Type B pancreatic cell (in vitro differentiated cells): ENCODE data around the gene HVCN1. TPM values are rescaled to one million over a fixed set of nuclear protein-coding genes. Genes with fewer than 3 reads are reported as not detected.

ENCODE experiments used
- DNase-seq: peaks from one replicate; pipeline ENCODE4 v3.0.0; 2021; ENCODE audit warnings: mixed read lengths; ENCODE audit not compliant: unreplicated experiment; ENCODE audit errors: extremely low spot score
- H3K27ac Mint-ChIP-seq: 2 replicates; pipeline ENCODE4 v1.8.0; 2021; ENCODE audit warnings: mild to moderate bottlenecking, mixed read lengths
- H3K27me3 Mint-ChIP-seq: 2 replicates; pipeline ENCODE4 v1.8.0; 2021; ENCODE audit warnings: mixed read lengths
- H3K36me3 Mint-ChIP-seq: 2 replicates; pipeline ENCODE4 v1.8.0; 2021; ENCODE audit warnings: mixed read lengths
- H3K4me1 Mint-ChIP-seq: one replicate; pipeline ENCODE4 v1.8.0; 2021; ENCODE audit warnings: mixed read lengths; ENCODE audit not compliant: unreplicated experiment
- H3K4me3 Mint-ChIP-seq: 2 replicates; pipeline ENCODE4 v1.8.0; 2021; ENCODE audit warnings: mild to moderate bottlenecking, mixed read lengths
- H3K9me3 Mint-ChIP-seq: 2 replicates; pipeline ENCODE4 v1.8.0; 2021; ENCODE audit warnings: mixed read lengths
- CTCF ChIP-seq: fragments of 200-600 bp; sonication (generic); conservative IDR thresholded peaks from 2 replicates; pipeline ENCODE4 v1.5.0; 2021; ENCODE audit warnings: antibody characterized with exemption, mild to moderate bottlenecking
- total RNA-seq: library from RNA; stranded (reverse); gene quantifications from 2 replicates; pipeline ENCODE4 v1.2.1, GENCODE V29; 2021; ENCODE audit warnings: low replicate concordance

Gene HVCN1
- total RNA-seq, 1 donor from 2014 or later = 3.1 TPM

- DNase-seq = no peak
- Mint-ChIP-seq H3K4me3 (no peak overlapping the region), H3K9me3 (no peaks in the 10 kb centered on the region), H3K36me3 (no peaks in the 10 kb centered on the region), H3K4me1 (peaks cover 5% of the 10 kb centered on the region), H3K27ac (no peak overlapping the region), H3K27me3 (peaks cover 4% of the 10 kb centered on the region)
- TF ChIP-seq CTCF = peak; percentile 71
These were observed 9.4 kb upstream of the HVCN1 start for GRCh38 chr12:110698171-110698902.

GRCh38 chr12:110697236-110697635 is 8.3 kb upstream of the HVCN1 start:
- Mint-ChIP-seq H3K4me1 (peaks cover 5% of the 10 kb centered on the region), H3K27me3 (peaks cover 4% of the 10 kb centered on the region), H3K4me3 (no peak overlapping the region), H3K27ac (no peak overlapping the region), H3K9me3 (no peaks in the 10 kb centered on the region), H3K36me3 (no peaks in the 10 kb centered on the region)
- TF ChIP-seq CTCF = no peak
- no peak for DNase-seq

GRCh38 chr12:110696283-110696682 is 7.4 kb upstream of the HVCN1 start:
- Mint-ChIP-seq H3K9me3 (no peaks in the 10 kb centered on the region), H3K4me1 (peaks cover 5% of the 10 kb centered on the region), H3K27ac (no peak overlapping the region), H3K27me3 (peaks cover 7% of the 10 kb centered on the region), H3K4me3 (no peak overlapping the region), H3K36me3 (no peaks in the 10 kb centered on the region)
- TF ChIP-seq CTCF = no peak
- DNase-seq = no peak

GRCh38 chr12:110694330-110694901 is 5.5 kb upstream of the HVCN1 start:
- TF ChIP-seq CTCF = no peak
- Mint-ChIP-seq H3K9me3 (no peaks in the 10 kb centered on the region), H3K27me3 (peaks cover 16% of the 10 kb centered on the region), H3K4me1 (peaks cover 14% of the 10 kb centered on the region), H3K27ac (no peak overlapping the region), H3K4me3 (no peak overlapping the region), H3K36me3 (no peaks in the 10 kb centered on the region)
- no peak for DNase-seq

GRCh38 chr12:110693731-110694130 is 4.8 kb upstream of the HVCN1 start:
- no peaks in the 10 kb centered on the region for H3K9me3 Mint-ChIP-seq
- no peak overlapping the region for H3K27ac Mint-ChIP-seq
- H3K4me1 Mint-ChIP-seq = peaks cover 15% of the 10 kb centered on the region
- DNase-seq = no peak
- H3K27me3 Mint-ChIP-seq = peaks cover 17% of the 10 kb centered on the region
- no peak for TF ChIP-seq CTCF
- H3K4me3 Mint-ChIP-seq = no peak overlapping the region
- no peaks in the 10 kb centered on the region for H3K36me3 Mint-ChIP-seq
